GM12872 (cell line): ENCODE data around the gene DHX36.
A peak's percentile ranks its signal among the peaks of the same experiment; 100 is the strongest.

Experiments
- CTCF ChIP-seq: IDR thresholded peaks from 3 replicates; pipeline ENCODE4 v1.5.1; 2011; ENCODE audit warnings: low read depth, mild to moderate bottlenecking, low read length, moderate library complexity; ENCODE audit not compliant: insufficient read depth

The DHX36 gene

GRCh38 chr3:154338570-154338969 is 14.3 kb upstream of the DHX36 start:
- no peak for TF ChIP-seq CTCF

GRCh38 chr3:154338008-154338407 is 13.7 kb upstream of the DHX36 start:
- TF ChIP-seq CTCF, result no peak

- peak; percentile 30; the same call in 1 of the 3 replicates for TF ChIP-seq CTCF
These were observed 10.7 kb upstream of the DHX36 start for GRCh38 chr3:154334973-154335420.

GRCh38 chr3:154327871-154328270 is 3.6 kb upstream of the DHX36 start:
- no peak for TF ChIP-seq CTCF

- no peak for TF ChIP-seq CTCF
These were observed 632 bp upstream of the DHX36 start for GRCh38 chr3:154324919-154325318.

GRCh38 chr3:154316974-154317767 is 7.1 kb downstream of the DHX36 start:
- TF ChIP-seq CTCF, result no peak

- TF ChIP-seq CTCF, result no peak
These were observed 10.1 kb downstream of the DHX36 start for GRCh38 chr3:154314152-154314551.

GRCh38 chr3:154310840-154311239 is 13.4 kb downstream of the DHX36 start:
- no peak for TF ChIP-seq CTCF
